GM10266 (cell line): ENCODE results near the gene MINDY4B.
"Not testable (repeated sequence)": the region's sequence is repeated elsewhere in the genome, so short reads cannot be mapped to it uniquely, and the experiment has no call there.

ENCODE experiments used
- DNase-seq: peaks from one replicate; pipeline ENCODE4 v3.0.0; 2012; ENCODE audit errors: extremely low spot score
- TF ChIP-seq, protein P1 (sequence below): IDR thresholded peaks from 2 replicates; pipeline ENCODE4 v1.5.1; 2012; ENCODE audit warnings: mild to moderate bottlenecking, low read depth; ENCODE audit not compliant: control insufficient read depth, insufficient read depth; ENCODE audit errors: missing control alignments

The MINDY4B gene

DNA sequence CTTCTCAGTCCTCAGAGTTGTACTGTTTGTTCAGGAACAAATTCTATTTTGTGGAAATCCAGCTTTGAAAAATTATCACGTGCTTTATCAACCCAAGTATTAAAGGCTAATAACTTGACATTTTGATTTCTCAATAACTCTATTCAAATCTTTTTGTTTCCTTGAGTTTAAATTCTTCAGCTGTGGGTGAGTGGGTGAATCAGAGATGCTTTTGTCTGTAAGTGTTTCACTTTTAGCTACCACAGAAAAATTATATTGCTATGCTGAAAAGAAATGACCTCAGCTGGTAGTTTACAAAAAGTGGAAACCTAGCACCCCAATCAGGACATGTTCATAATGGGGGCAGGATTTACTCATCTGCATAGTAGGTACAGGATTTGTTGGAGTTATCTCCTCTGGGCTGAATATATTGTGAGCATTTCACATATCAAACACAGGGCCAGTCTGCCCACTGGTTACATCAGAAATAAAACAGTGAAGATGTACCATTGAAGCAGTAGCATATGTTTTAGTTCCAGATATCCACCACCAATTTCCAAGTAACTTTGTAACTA is 30.5 kb downstream of the MINDY4B start:
- DNase-seq, result no peak
- TF ChIP-seq, protein P1, sequence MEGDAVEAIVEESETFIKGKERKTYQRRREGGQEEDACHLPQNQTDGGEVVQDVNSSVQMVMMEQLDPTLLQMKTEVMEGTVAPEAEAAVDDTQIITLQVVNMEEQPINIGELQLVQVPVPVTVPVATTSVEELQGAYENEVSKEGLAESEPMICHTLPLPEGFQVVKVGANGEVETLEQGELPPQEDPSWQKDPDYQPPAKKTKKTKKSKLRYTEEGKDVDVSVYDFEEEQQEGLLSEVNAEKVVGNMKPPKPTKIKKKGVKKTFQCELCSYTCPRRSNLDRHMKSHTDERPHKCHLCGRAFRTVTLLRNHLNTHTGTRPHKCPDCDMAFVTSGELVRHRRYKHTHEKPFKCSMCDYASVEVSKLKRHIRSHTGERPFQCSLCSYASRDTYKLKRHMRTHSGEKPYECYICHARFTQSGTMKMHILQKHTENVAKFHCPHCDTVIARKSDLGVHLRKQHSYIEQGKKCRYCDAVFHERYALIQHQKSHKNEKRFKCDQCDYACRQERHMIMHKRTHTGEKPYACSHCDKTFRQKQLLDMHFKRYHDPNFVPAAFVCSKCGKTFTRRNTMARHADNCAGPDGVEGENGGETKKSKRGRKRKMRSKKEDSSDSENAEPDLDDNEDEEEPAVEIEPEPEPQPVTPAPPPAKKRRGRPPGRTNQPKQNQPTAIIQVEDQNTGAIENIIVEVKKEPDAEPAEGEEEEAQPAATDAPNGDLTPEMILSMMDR, result no peak

DNA sequence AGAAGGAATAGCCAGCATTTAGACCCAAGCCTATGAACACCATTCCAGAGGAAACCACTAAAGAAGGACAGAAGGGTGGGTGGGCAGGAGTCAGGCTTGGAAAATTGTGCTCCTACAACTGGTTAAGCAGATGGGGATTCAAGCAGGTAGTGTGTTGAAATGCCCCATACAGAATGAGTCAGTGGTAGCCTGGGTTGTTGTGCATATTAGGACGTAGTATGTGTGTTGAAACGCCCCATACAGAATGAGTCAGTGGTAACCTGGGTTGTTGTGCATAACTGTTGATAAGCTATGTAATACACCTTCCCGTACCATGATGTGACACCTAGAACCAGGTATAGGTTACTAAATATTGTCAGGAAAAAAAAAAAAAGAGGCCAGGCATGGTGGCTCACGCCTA is 34.0 kb downstream of the MINDY4B start:
- TF ChIP-seq, protein P1, result no peak
- DNase-seq, result no peak

DNA sequence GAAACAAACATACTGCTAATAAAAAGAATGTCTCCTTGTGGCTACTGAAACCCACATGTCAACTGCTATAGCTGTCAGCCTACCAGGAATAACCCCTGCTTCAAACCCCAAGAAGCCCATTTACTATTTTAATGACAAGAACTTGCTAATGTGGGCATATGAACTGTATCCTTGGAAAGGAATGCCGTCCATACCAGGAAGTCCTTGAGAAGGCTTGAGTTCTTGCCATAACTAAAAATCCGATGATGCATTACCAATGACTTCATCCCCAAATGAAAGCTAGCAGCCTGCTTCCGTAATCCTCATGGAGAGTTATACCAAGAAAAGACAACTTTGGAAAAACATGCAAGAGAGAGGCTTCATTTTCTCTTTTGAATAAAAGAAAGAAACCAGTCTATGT is 34.8 kb downstream of the MINDY4B start:
- TF ChIP-seq, protein P1, result no peak
- DNase-seq, result no peak

DNA sequence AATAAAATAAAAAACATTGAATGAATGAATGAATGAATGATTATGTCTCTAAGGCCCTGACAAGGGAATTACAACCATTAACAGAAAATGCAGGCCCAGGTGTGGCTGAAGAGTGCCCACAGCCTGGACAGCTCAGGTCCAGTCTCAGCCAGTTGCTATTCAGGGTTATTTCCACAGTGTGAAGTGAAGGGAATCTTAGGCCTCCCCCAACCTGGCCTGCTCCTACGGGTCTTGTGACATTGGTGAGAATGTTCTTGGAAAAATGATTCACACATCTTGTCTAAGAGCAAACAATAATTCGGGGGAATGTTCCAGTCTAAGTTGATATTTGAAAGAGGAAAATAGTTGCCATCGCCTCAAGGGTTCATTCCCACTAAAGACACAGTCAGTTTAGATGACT is 37.0 kb downstream of the MINDY4B start:
- TF ChIP-seq, protein P1, result no peak
- DNase-seq, result no peak

DNA sequence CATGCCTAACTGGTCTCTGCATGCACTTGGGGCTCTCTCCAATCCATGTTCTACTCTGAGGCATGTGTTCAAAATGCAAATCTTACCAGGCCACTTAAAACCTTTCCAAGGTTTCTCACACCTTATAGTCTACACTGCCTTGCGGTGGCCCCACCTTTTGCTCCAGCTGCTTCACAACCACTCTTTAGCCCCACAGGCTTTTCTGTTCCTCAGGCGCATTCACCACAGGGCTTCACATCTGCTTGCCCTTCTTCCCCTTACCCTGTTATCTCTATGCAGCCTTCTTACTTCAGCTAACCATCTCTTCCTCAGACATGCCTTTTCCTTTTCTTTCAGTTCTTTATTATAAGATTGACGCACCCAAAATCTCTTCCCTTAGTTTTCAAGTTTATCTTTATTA is 37.8 kb downstream of the MINDY4B start:
- TF ChIP-seq, protein P1, result no peak
- DNase-seq, result no peak

DNA sequence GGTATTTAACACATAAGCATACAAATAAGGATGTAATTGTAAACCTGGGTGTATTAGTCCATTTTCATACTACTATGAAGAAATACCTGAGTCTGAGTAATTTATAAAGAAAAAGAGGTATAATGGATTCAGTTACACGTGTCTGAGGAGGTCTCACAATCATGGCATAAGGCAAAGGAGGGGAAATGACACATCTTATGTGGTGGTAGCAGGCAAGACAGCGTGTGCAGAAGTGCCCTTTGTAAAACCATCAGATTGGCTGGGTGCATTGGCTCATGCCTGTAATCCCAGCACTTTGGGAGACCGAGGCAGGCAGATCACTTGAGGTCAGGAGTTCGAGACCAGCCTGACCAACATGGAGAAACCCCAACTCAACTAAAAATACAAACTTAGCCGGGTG is 41.3 kb downstream of the MINDY4B start:
- DNase-seq, result not testable (repeated sequence)

DNA sequence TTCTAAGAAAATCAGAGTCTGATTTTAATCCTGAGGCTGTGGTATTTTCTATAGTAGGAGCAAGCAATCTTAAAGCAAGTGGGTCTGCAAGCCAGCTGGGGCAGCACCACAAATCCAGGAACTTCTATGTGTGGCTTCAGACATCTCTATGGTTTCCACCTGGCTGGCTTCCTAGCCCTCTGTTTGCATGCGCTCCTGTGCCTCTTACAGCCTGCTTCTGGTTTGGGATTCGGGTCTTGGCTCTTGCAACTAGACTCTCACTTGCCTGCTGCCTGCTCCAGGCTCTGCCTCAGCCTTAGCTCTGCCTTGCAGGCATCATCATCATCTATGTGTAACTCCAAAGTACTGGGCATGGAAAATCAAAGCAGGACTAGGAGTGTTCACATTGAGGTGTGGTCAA is 43.4 kb downstream of the MINDY4B start:
- DNase-seq, result no peak
- TF ChIP-seq, protein P1, result no peak

DNA sequence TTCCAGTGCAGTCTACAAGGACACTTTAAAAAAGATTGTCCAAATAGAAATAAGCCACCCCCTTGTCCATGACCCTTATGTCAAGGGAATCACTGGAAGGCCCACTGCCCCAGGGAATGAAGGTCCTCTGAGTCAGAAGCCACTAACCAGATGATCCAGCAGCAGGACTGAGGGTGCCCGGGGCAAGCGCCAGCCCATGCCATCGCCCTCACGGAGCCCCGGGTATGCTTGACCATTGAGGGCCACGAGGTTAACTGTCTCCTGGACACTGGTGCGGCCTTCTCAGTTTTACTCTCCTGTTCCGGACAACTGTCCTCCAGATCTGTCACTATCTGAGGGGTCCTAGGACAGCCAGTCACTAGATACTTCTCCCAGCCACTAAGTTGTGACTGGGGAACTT is 47.3 kb downstream of the MINDY4B start:
- DNase-seq, result not testable (repeated sequence)
